OCI-LY7 (cell line): Measurements from ENCODE around the gene DDX39B.

Source experiments
- CTCF ChIP-seq: fragments of 200-600 bp; sonication (generic); conservative IDR thresholded peaks from 2 replicates; pipeline ENCODE4 v1.5.1; 2014; ENCODE audit warnings: mild to moderate bottlenecking, antibody characterized with exemption, low read length, moderate library complexity, mixed read lengths
- EZH2phosphoT487 ChIP-seq: fragments of 200-600 bp; sonication (generic); IDR thresholded peaks from 2 replicates; pipeline ENCODE4 v1.6.1; 2018; ENCODE audit warnings: low read depth, borderline replicate concordance, mild to moderate bottlenecking, mixed run types, antibody characterized with exemption, low read length, moderate library complexity, mixed read lengths

- TF ChIP-seq CTCF (no peak), EZH2phosphoT487 (no peak)
These were observed 33.6 kb upstream of the DDX39B start, which contains the start of gene TNF for GRCh38 chr6:31575335-31575901.
